ENCODE results near the gene SNX25.

DNA sequence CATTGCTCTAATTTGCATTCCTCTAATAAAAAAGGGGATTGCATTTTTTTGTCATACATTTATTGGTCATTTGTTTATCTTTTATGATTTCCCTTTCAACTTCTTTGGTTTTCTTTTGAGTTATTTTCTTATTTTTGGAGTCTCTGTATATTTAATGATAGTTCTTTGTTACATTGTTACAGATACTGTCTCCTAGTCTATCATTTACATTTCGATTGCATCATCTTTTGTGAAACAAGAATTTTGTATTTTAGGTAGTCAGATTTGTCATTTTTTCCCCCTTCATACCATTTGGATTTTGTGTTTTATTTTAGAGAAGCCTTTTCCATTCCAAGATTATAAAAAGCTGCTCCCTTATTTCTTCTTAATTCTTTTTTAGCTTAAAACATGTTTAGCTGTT, 37.1 kb downstream of the SNX25 start:
- TF ChIP-seq, protein P1, sequence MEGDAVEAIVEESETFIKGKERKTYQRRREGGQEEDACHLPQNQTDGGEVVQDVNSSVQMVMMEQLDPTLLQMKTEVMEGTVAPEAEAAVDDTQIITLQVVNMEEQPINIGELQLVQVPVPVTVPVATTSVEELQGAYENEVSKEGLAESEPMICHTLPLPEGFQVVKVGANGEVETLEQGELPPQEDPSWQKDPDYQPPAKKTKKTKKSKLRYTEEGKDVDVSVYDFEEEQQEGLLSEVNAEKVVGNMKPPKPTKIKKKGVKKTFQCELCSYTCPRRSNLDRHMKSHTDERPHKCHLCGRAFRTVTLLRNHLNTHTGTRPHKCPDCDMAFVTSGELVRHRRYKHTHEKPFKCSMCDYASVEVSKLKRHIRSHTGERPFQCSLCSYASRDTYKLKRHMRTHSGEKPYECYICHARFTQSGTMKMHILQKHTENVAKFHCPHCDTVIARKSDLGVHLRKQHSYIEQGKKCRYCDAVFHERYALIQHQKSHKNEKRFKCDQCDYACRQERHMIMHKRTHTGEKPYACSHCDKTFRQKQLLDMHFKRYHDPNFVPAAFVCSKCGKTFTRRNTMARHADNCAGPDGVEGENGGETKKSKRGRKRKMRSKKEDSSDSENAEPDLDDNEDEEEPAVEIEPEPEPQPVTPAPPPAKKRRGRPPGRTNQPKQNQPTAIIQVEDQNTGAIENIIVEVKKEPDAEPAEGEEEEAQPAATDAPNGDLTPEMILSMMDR (IDR thresholded peaks at IDR 0.05 in 4 of 5, conservative IDR thresholded peaks at IDR 0.05 in 1 of 5), result no peak
- TF ChIP-seq POLR2A (IDR thresholded peaks at IDR 0.05), result no peak

All from gastrocnemius medialis (tissue), 4 donors.